Thoracic aorta (tissue), 2 donors: ENCODE results near the gene PLEKHA5. TPM values are rescaled to one million over a fixed set of nuclear protein-coding genes. Genes with fewer than 3 reads are reported as not detected.
"Not testable (repeated sequence)": the region's sequence is repeated elsewhere in the genome, so short reads cannot be mapped to it uniquely, and the experiment has no call there.

ENCODE experiments used
- ATAC-seq: fragments of 150-250 bp; one replicate; pipeline ENCODE4 v1.8.0; 2017; ENCODE audit warnings: low read depth; ENCODE audit not compliant: insufficient number of reproducible peaks, low FRiP score
- DNase-seq: peaks from one replicate; pipeline ENCODE4 v3.0.0-alpha.2; 2020; ENCODE audit warnings: low spot score
- H3K27ac ChIP-seq, 2 donors: fragments of 200-600 bp; sonication (generic); 1 replicate in 1 of 2; 2 replicates in 1 of 2; pipeline ENCODE4 v1.5.1; 2016; ENCODE audit warnings: mild to moderate bottlenecking in 2 of 2, moderate library complexity in 2 of 2
- H3K27me3 ChIP-seq: fragments of 200-600 bp; sonication (generic); replicated peaks from 2 replicates; pipeline ENCODE4 v1.6.0; 2016; ENCODE audit warnings: mild to moderate bottlenecking; ENCODE audit not compliant: insufficient read depth
- H3K36me3 ChIP-seq: fragments of 200-600 bp; sonication (generic); one replicate; pipeline ENCODE4 v1.5.1; 2016
- H3K4me1 ChIP-seq, 2 donors: fragments of 200-600 bp; sonication (generic); 1 replicate in 1 of 2; 2 replicates in 1 of 2; pipeline versions ENCODE4 v1.5.1 to v1.6.0; 2016; ENCODE audit warnings: low read depth in 2 of 2, mild to moderate bottlenecking in 1 of 2; ENCODE audit not compliant: control insufficient read depth in 1 of 2
- H3K4me3 ChIP-seq: fragments of 200-600 bp; sonication (generic); 2 replicates; pipeline ENCODE4 v1.5.1; 2016; ENCODE audit warnings: mild to moderate bottlenecking
- H3K9me3 ChIP-seq: fragments of 200-600 bp; sonication (generic); 2 replicates; pipeline ENCODE4 v1.5.1; 2016
- total RNA-seq, 2 donors: library from RNA; depleted of rRNA; stranded (reverse); fragments of >200 nt; gene quantifications; one replicate each; pipeline versions ENCODE4 v1.1.0 to v1.2.3, GENCODE V29; 2016
- TF ChIP-seq, protein P1 (sequence below): fragments of 200-600 bp; sonication (generic); IDR thresholded peaks from one replicate; pipeline ENCODE4 v1.5.1; 2019; ENCODE audit warnings: antibody characterized with exemption

PLEKHA5 gene
- total RNA-seq, 2 donors from 2014 or later = 18.4 to 27.7 TPM

DNA sequence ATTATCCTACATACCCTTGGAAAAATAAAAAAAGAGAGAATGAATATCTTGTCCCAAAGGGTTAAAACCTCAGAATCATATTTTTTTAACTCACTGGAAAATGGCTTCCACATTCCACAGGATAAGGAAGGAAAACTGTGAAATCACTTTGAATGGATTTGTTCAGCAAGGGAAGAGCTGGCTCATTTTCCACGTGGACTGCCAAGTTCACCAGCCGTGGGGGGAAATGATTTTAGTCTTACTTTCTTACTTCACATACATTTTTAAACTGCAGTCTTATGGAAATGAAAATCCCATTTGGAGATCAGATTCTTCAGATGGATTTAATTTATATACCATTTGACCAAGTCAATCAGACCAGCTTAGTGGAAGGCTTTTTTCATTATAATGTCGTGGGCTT is 279.8 kb downstream of the PLEKHA5 start:
- DNase-seq = no peak
- peak overlapping the region; percentile 95 to 99 for H3K27ac ChIP-seq

DNA sequence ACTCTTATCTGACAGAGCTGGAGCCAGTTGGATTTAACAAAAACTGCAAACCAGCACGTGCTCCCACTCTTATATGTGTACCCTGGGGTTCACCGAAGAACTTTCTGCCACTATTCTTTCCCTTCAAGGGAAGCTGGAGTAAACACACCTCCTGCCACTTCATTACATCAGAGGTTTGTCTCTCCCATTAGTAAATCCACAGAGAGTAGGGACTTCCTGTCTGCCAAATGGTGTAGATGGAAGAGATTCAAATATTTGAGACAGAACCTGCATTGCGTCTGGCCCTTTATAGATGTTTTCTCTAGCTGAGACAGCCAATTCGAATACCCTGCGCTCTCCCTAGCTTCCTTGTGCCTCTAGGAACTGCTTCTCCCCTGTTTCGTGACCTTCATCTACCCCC is 280.7 kb downstream of the PLEKHA5 start:
- DNase-seq = no peak
- H3K9me3 ChIP-seq = no peaks in the 10 kb centered on the region
- ATAC-seq = no peak

More for the DNA sequence above, 279.8 kb downstream of the PLEKHA5 start:
- Histone ChIP-seq H3K27me3 (no peaks in the 10 kb centered on the region), H3K9me3 (no peaks in the 10 kb centered on the region), H3K36me3 (no peaks in the 10 kb centered on the region), H3K4me3 (no peak overlapping the region), H3K4me1 (peaks cover 32 to 56% of the 10 kb centered on the region in 2 donors)
- ATAC-seq = no peak
- TF ChIP-seq, protein P1, sequence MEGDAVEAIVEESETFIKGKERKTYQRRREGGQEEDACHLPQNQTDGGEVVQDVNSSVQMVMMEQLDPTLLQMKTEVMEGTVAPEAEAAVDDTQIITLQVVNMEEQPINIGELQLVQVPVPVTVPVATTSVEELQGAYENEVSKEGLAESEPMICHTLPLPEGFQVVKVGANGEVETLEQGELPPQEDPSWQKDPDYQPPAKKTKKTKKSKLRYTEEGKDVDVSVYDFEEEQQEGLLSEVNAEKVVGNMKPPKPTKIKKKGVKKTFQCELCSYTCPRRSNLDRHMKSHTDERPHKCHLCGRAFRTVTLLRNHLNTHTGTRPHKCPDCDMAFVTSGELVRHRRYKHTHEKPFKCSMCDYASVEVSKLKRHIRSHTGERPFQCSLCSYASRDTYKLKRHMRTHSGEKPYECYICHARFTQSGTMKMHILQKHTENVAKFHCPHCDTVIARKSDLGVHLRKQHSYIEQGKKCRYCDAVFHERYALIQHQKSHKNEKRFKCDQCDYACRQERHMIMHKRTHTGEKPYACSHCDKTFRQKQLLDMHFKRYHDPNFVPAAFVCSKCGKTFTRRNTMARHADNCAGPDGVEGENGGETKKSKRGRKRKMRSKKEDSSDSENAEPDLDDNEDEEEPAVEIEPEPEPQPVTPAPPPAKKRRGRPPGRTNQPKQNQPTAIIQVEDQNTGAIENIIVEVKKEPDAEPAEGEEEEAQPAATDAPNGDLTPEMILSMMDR = no peak

DNA sequence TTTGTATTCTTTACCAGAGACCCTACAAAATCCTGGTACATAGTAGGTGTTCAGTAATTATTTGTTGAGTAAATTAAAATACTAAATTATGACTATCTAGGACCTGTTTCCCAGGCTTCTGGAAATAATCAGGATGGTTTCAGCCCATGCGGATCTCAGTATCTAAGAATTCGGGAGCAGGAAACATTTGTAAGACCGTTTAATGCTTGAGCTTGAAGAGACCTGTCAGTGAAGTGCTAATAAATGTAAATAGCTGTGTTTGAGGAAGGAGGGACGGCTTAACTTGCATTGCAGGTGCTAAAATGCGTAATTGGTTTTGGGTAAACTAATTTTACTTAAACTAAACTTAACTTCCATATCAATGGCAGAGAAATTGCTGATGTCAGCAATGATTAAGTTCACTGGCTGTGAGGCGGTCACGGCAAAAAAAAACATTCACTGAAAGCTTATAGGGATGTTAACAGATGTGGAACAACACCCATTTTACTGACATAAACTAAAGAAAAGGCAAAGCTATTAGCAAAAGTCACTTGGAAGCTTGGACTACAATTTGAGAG is 281.2 kb downstream of the PLEKHA5 start:
- no peaks in the 10 kb centered on the region for H3K27me3 ChIP-seq
- no peak for DNase-seq
- H3K36me3 ChIP-seq = no peaks in the 10 kb centered on the region
- TF ChIP-seq, protein P1 = no peak
- no peak for ATAC-seq
- peak overlapping the region; percentile 31 for H3K4me3 ChIP-seq
- H3K4me1 ChIP-seq = peaks cover 32 to 56% of the 10 kb centered on the region in 2 donors
- no peaks in the 10 kb centered on the region for H3K9me3 ChIP-seq
- H3K27ac ChIP-seq = peak overlapping the region; percentile 95 to 99

More for the DNA sequence above, 280.7 kb downstream of the PLEKHA5 start:
- TF ChIP-seq, protein P1 = no peak
- H3K27me3 ChIP-seq = no peaks in the 10 kb centered on the region
- peak overlapping the region; percentile 95 to 99 for H3K27ac ChIP-seq
- H3K4me3 ChIP-seq = peak overlapping the region; percentile 31
- H3K4me1 ChIP-seq = peaks cover 32 to 56% of the 10 kb centered on the region in 2 donors
- no peaks in the 10 kb centered on the region for H3K36me3 ChIP-seq

DNA sequence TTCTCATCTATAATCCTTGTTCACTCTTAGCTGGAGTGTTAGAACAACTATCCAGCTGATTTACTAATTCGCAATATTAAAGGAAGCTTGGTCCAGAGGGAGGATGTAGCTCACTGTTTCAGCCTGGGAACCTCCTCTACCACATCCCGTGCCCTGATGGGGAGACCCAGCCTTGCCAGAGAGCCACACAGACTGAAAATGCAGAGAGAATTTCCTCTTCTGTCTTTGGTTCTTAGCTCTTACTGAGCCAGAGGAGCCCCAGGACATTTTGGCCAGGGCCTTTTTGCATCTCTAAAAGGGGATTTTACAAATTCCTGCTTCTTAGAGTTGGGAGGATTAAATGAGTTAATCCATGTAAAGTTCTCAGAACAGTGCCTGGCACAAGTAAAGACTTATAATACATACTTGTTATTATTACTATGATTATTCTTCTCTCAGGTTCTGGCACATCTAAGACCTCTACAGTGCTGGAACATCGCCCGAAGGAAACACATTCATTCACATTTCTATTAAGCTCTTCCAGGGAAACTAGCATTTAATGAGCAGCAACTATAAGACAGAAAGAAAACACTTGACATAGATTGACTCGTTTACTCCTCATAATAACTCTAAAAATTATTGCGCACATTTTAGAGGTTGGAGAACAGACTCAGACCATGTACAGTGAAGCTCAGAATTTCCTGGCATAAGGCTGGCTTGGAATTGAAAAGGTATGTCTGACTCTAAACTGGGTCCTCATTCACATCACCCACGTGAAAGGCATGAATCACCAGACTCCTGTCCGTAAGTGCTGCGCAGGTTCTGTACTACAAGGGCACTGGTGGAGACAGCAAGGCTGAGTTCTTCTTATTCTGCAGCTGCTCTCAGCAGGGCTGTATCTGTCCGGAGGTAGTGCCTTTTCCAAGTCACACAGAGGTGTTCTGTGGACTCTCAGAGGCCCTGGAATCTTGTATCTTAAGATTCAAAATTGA is 282.0 kb downstream of the PLEKHA5 start:
- TF ChIP-seq, protein P1 = no peak
- no peaks in the 10 kb centered on the region for H3K27me3 ChIP-seq
- peaks cover 32 to 60% of the 10 kb centered on the region in 2 donors for H3K4me1 ChIP-seq
- no peak for ATAC-seq
- H3K9me3 ChIP-seq = no peaks in the 10 kb centered on the region
- DNase-seq = peak; percentile 30
- H3K36me3 ChIP-seq = no peaks in the 10 kb centered on the region
- peak overlapping the region; percentile 95 to 99 for H3K27ac ChIP-seq
- no peak overlapping the region for H3K4me3 ChIP-seq

DNA sequence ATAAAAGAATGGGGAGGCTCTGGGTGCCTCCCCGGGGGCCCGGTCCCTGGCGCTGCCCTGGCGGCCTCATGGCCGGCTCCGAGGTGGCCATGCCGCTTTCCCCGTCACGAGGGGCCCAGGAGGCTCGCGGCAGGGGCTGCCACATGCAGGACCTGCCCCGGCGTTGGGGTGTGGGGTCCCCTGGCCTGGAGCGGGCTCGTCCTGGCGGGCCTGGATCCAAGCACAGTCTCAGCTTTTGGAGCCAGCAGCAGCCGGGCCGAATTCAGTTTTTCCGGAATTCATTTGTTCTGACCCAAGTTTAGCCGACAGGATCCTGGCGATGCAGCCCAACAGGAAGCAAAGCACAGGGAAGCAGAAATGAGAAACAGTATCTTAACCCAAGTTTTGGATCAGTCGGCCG is 283.3 kb downstream of the PLEKHA5 start:
- TF ChIP-seq, protein P1 = no peak
- no peak for DNase-seq

DNA sequence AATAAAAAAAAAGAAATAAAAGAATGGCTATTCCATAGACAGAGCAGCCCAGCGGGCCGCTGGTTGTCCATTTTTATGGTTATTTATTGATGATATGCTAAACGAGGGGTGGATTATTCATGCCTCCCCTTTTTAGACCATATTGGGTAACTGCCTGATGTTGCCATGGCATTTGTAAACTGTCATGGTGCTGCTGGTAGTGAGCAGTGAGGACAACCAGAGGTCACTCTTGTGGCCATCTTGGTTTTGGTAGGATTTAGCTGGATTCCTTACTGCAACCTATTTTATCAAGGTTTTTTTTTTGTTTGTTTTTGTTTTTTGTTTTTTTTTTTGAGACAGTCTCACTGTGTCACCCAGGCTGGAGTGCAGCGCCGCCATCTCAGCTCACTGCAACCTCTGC is 284.0 kb downstream of the PLEKHA5 start:
- H3K4me1 ChIP-seq = peaks cover 32 to 58% of the 10 kb centered on the region in 2 donors
- DNase-seq, H3K36me3 ChIP-seq, H3K27me3 ChIP-seq, H3K4me3 ChIP-seq, H3K9me3 ChIP-seq, ATAC-seq: not testable (repeated sequence)
- peak overlapping the region; percentile 95 to 99 for H3K27ac ChIP-seq

More for the DNA sequence above, 283.3 kb downstream of the PLEKHA5 start:
- Histone ChIP-seq H3K4me1 (peaks cover 32 to 63% of the 10 kb centered on the region in 2 donors), H3K4me3 (peak overlapping the region; percentile 73), H3K36me3 (no peaks in the 10 kb centered on the region), H3K27ac (peak overlapping the region; percentile 95 to 99), H3K9me3 (no peaks in the 10 kb centered on the region), H3K27me3 (no peaks in the 10 kb centered on the region)
- peak; percentile 34 for ATAC-seq
